Measurements from ENCODE around the gene KAT8.

DNA sequence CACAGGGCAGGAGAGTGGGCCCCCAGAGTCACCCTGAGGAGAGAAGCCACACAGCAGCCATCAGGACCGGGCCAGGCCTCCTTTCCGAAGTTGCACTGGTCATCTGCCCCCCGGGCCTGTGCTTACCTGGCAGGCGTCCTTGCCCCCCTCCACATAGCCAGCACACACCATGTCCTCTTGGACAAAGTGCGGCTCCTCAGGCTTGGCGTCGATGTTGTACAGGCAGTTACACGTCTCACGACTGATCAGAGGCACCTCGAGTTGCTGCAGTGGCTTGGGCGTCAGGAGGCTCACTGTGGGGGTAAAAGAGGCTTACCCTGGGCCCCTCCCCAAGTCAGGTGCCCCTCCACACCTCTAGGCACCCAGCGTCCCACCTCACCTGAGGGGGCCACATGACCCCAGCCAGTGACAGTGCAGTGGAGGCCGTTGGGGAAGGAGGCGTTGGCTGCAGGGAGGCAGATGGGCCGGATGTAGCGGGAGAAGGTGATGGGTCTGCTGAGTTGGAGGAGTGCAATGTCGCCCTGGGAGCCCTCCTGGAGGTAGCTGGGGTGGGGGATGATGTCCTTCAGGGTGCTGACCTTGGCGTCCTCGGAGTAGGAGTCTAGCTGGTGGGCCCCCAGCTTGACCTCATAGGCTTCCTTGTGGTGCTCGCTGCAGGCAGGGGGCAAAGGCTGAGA is 15.0 kb downstream of the KAT8 start:
- TF ChIP-seq, protein P1, sequence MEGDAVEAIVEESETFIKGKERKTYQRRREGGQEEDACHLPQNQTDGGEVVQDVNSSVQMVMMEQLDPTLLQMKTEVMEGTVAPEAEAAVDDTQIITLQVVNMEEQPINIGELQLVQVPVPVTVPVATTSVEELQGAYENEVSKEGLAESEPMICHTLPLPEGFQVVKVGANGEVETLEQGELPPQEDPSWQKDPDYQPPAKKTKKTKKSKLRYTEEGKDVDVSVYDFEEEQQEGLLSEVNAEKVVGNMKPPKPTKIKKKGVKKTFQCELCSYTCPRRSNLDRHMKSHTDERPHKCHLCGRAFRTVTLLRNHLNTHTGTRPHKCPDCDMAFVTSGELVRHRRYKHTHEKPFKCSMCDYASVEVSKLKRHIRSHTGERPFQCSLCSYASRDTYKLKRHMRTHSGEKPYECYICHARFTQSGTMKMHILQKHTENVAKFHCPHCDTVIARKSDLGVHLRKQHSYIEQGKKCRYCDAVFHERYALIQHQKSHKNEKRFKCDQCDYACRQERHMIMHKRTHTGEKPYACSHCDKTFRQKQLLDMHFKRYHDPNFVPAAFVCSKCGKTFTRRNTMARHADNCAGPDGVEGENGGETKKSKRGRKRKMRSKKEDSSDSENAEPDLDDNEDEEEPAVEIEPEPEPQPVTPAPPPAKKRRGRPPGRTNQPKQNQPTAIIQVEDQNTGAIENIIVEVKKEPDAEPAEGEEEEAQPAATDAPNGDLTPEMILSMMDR (conservative IDR thresholded peaks at IDR 0.05; ENCODE audit: low read depth, low read length): no peak
- TF ChIP-seq CHD1 (IDR thresholded peaks at IDR 0.05; ENCODE audit: low read depth, low read length) (no peak), MAZ (IDR thresholded peaks at IDR 0.05; ENCODE audit: borderline replicate concordance, low read depth, low read length) (no peak), NFE2L2 (IDR thresholded peaks at IDR 0.05; ENCODE audit: low read depth, low read length) (no peak), POLR2A (IDR thresholded peaks at IDR 0.05; ENCODE audit: low read depth, low read length) (no peak), CEBPB (IDR thresholded peaks at IDR 0.05; ENCODE audit: low read depth, low read length) (no peak)
